ENCODE data around the gene PGAP1. TPM values are rescaled to one million over a fixed set of nuclear protein-coding genes. Genes with fewer than 3 reads are reported as not detected.

The PGAP1 gene
- total and polyA plus RNA-seq, 8 donors: 2.3 to 11.9 (median 7.3) TPM

DNA sequence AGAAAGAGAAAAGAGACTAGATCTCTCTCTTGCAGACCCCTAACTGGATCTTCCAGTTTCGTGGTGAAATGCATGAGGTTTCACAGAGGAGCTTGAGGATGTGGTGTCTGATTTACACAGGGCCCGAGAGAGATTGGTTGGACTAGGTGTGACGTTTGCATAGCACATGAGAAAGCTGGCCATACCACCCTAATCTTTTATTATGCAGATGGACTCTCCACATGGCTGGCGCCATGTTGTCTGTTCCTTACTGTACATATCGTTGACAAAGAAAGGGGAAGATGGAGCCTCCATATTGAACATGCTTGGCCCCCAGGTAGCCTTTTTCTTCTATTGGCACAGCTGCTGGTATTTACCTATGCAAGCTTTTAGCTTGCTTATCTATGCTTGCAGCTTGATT lies 27.5 kb upstream of the PGAP1 start:
- H3K9me3 ChIP-seq: no peaks in the 10 kb centered on the region
- no peaks in the 10 kb centered on the region for H3K4me1 ChIP-seq
- no peak overlapping the region for H3K4me3 ChIP-seq
- WGBS, 2 donors: 62% methylated on average over 5 of the region's 5 CpGs
- TF ChIP-seq, protein P1, sequence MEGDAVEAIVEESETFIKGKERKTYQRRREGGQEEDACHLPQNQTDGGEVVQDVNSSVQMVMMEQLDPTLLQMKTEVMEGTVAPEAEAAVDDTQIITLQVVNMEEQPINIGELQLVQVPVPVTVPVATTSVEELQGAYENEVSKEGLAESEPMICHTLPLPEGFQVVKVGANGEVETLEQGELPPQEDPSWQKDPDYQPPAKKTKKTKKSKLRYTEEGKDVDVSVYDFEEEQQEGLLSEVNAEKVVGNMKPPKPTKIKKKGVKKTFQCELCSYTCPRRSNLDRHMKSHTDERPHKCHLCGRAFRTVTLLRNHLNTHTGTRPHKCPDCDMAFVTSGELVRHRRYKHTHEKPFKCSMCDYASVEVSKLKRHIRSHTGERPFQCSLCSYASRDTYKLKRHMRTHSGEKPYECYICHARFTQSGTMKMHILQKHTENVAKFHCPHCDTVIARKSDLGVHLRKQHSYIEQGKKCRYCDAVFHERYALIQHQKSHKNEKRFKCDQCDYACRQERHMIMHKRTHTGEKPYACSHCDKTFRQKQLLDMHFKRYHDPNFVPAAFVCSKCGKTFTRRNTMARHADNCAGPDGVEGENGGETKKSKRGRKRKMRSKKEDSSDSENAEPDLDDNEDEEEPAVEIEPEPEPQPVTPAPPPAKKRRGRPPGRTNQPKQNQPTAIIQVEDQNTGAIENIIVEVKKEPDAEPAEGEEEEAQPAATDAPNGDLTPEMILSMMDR (IDR thresholded peaks at IDR 0.05): no peak
- no peaks in the 10 kb centered on the region for H3K27me3 ChIP-seq
- no peaks in the 10 kb centered on the region for H3K36me3 ChIP-seq
- intact Hi-C loops (cut with DNase I): no loop called here
- no peak overlapping the region for H3K27ac ChIP-seq
- no peak for ATAC-seq
- FAIRE-seq: no peak
- DNase-seq: no peak

DNA sequence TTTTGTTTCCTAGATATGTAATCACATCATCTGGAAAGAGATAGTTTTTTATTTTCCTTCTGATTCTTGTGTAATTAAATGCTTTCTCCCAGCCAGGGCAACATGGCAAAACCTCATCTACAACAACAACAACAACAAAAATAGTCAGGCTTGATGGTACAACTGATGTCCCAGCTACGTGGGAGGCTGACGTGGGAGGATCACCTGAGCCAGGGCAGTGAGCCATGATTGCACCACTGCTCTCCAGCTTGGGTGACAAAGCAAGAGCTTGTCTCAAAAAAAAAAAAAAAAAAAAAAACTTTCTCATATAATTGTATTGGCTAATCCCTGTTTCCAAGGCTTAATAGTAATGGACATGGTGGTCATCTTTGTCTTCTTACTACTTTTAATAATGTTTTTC lies 26.4 kb upstream of the PGAP1 start:
- H3K27ac ChIP-seq: no peak overlapping the region
- DNase-seq: no peak
- FAIRE-seq: no peak
- H3K36me3 ChIP-seq: no peaks in the 10 kb centered on the region
- no peak overlapping the region for H3K4me3 ChIP-seq
- TF ChIP-seq, protein P1 (IDR thresholded peaks at IDR 0.05): no peak
- H3K4me1 ChIP-seq: no peaks in the 10 kb centered on the region
- WGBS, 2 donors: 79 to 91% methylated on average over 2 of the region's 2 CpGs
- H3K27me3 ChIP-seq: no peaks in the 10 kb centered on the region
- no peak for ATAC-seq
- H3K9me3 ChIP-seq: no peaks in the 10 kb centered on the region
- intact Hi-C loops (cut with DNase I): no loop called here

DNA sequence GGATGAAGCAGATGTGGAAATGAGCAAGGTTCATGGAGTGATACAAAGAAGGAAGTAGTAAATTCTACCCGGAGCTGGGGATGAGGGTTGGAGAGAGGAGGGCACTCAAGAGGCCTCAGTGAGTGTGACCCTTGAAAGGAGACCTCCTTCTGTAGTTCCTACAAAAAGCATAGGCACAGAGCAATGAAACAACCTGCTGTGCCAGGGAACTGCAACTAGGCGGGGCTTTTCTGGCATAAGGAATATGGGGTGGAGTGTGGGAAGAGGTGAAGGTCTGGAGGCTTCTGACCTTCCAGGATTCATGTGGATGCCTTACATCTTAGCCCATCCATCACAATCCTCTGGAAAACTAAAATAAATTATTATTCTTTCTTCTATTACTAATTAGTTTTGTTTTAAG lies 25.5 kb upstream of the PGAP1 start:
- Histone ChIP-seq H3K4me3 (no peak overlapping the region), H3K4me1 (no peaks in the 10 kb centered on the region), H3K27ac (no peak overlapping the region), H3K9me3 (no peaks in the 10 kb centered on the region), H3K36me3 (no peaks in the 10 kb centered on the region), H3K27me3 (no peaks in the 10 kb centered on the region)
- ATAC-seq (no peak), DNase-seq (no peak), FAIRE-seq (no peak)
- TF ChIP-seq, protein P1 (IDR thresholded peaks at IDR 0.05): no peak
- intact Hi-C loops (cut with DNase I): no loop called here
- WGBS, 2 donors: 70 to 81% methylated on average over 2 of the region's 2 CpGs

DNA sequence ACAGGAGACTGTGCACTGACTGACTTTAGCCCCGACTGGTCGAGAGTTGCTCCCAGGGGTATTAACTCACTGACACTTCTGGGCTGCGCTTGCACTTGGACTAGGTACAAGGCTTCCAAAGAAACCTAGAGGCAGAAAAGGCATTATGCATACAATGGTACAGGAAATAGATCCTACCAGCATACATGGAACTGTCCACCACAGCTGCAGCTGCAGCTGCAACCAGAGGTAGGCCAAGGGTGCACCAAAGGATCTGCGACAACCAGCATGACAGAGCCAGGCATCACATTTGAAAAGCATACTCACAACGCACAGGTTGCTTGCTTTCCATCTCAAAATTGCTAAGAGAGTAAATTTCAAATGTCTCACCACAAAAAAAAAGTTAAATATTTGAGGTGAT lies 22.6 kb upstream of the PGAP1 start:
- Histone ChIP-seq H3K36me3 (no peaks in the 10 kb centered on the region), H3K27me3 (no peaks in the 10 kb centered on the region), H3K4me1 (no peaks in the 10 kb centered on the region), H3K9me3 (no peaks in the 10 kb centered on the region), H3K4me3 (no peak overlapping the region), H3K27ac (no peak overlapping the region)
- intact Hi-C loops (cut with DNase I): no loop called here
- ATAC-seq: no peak
- DNase-seq: no peak
- TF ChIP-seq, protein P1 (IDR thresholded peaks at IDR 0.05): no peak
- 68 to 78% methylated on average over 5 of the region's 5 CpGs for WGBS, 2 donors
- FAIRE-seq: no peak

DNA sequence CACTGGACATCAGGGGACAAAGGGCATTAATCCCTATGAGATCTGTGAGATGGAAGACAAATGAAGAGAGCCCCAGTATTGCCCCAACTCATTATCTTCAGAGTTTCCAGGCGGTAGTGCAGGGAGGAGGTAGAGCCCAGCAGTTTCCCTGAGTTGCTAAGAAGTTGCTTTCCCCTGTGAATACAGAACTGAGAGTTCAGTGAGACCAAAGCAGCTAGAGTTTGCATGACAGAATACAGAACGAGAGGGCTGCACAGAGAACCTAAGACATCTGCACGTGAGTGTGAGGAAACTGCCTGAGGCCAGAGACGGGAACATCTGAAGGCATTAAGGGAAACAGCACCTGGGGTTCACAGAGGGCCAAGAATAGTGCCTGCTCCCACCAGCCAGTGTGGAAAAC lies 18.1 kb upstream of the PGAP1 start:
- WGBS, 2 donors: 78 to 80% methylated on average over 4 of the region's 4 CpGs
- no peak for ATAC-seq
- intact Hi-C loops (cut with DNase I): no loop called here
- H3K36me3 ChIP-seq: no peaks in the 10 kb centered on the region
- no peak for FAIRE-seq
- H3K27me3 ChIP-seq: no peaks in the 10 kb centered on the region
- H3K4me1 ChIP-seq: peaks cover 2 to 4% (median 3%) of the 10 kb centered on the region in 3 donors
- H3K4me3 ChIP-seq: no peak overlapping the region
- DNase-seq: no peak
- H3K9me3 ChIP-seq: no peaks in the 10 kb centered on the region
- TF ChIP-seq, protein P1 (IDR thresholded peaks at IDR 0.05): no peak
- H3K27ac ChIP-seq: no peak overlapping the region
